ENCODE measurements around the gene SCG3. TPM values are rescaled to one million over a fixed set of nuclear protein-coding genes. Genes with fewer than 3 reads are reported as not detected.

Gene SCG3
- total and polyA plus RNA-seq, 2 of the 4 experiments (the other 2 are of a cell fraction) = 0.02 TPM; not detected in 1

DNA sequence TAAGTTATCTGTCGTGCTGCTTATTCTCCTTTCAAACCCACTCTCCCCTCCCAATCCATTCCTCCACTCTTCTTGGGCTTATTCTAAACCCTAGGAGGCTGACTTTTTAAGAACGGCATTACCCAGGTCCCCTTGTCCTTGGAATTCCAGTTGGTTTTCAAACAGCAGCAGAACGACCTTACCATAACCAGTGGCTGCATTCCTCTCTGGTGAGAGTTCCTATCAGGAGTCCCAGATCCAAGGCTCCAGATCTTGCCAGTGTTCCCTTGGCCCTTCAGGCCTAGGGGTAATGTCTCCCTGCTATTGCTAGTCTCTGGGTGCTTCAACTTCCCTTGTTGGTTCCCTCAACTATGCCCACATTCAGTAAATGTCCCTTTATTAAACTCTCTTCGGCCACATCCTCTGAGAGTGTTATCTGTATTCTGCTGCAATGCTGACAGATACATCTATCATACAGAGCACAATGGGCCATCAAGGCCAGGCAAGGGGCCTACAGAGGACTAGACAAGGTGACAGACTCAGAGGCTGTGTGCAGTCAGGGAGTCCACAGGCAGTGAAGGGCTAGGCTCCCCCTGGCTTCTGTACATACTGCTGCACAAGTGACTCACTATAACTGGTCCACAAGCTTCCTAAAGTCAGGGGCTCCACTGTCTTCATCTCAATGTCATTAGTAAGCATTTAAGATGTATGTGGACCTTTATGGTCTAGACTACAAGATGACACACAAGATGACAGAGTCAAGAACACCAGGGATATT, 46.0 kb downstream of the SCG3 start (continued):
- no peak for TF ChIP-seq ELK1 (IDR thresholded peaks at IDR 0.05; ENCODE audit: borderline replicate concordance, low read depth, low read length)
